Gastroesophageal sphincter (tissue), 4 donors: Measurements from ENCODE around the gene CACNA1C. TPM values are rescaled to one million over a fixed set of nuclear protein-coding genes. Genes with fewer than 3 reads are reported as not detected.

ENCODE experiments used
- ATAC-seq: fragments of 150-250 bp; one replicate; pipeline ENCODE4 v1.9.1; 2016; ENCODE audit warnings: mild to moderate bottlenecking, moderate library complexity
- H3K27ac ChIP-seq, 4 donors: fragments of 200-600 bp; sonication (generic) in 3 of 4; 1 replicate in 3 of 4; 2 replicates in 1 of 4; pipeline ENCODE4 v1.5.1; 2016 to 2019
- H3K27me3 ChIP-seq: fragments of 200-600 bp; sonication (generic); one replicate; pipeline ENCODE4 v1.5.1; 2019
- H3K36me3 ChIP-seq, 2 donors: fragments of 200-600 bp; sonication (generic); one replicate each; pipeline ENCODE4 v1.5.1; 2019; ENCODE audit warnings: control low read depth in 1 of 2
- H3K4me1 ChIP-seq, 3 donors: fragments of 200-600 bp; sonication (generic); 1 replicate in 2 of 3; 2 replicates in 1 of 3; pipeline ENCODE4 v1.5.1; 2016 to 2019; ENCODE audit warnings: control low read depth in 2 of 3
- H3K4me3 ChIP-seq, 2 donors: fragments of 200-600 bp; sonication (generic); one replicate each; pipeline ENCODE4 v1.5.1; 2019; ENCODE audit warnings: mild to moderate bottlenecking in 1 of 2, moderate library complexity in 1 of 2
- H3K9me3 ChIP-seq, 3 donors: fragments of 200-600 bp; sonication (generic); one replicate each; pipeline ENCODE4 v1.5.1; 2017 to 2019; ENCODE audit warnings: control low read depth in 2 of 3
- CTCF ChIP-seq, 4 experiments: fragments of 200-600 bp in 2 of 4; fragments of 450-650 bp in 2 of 4; sonication (generic) in 1 of 4; IDR thresholded peaks; one replicate each; pipeline ENCODE4 v1.5.1; 2017 to 2019; ENCODE audit warnings: antibody characterized with exemption in 4 of 4, mild to moderate bottlenecking in 2 of 4, moderate library complexity in 2 of 4
- EP300 ChIP-seq: sonication (generic); formaldehyde crosslinking; IDR thresholded peaks from one replicate; pipeline ENCODE4 v1.6.1; 2017; ENCODE audit warnings: antibody characterized with exemption, mild to moderate bottlenecking
- POLR2A ChIP-seq, 2 donors: fragments of 450-650 bp; IDR thresholded peaks; one replicate each; pipeline ENCODE4 v1.6.1; 2017; ENCODE audit warnings: antibody characterized with exemption in 2 of 2, mild to moderate bottlenecking in 2 of 2, moderate library complexity in 1 of 2
- POLR2AphosphoS5 ChIP-seq: sonication (generic); formaldehyde crosslinking; IDR thresholded peaks from one replicate; pipeline ENCODE4 v1.6.1; 2017; ENCODE audit warnings: antibody characterized with exemption
- WGBS, 2 donors: methylation state at CpG; one replicate each; pipeline ENCODE4 v1.1.5; 2018; ENCODE audit warnings: low coverage in 1 of 2; 5-methylcytosine and 5-hydroxymethylcytosine counted together
- total RNA-seq, 4 donors: library from RNA; depleted of rRNA; stranded (reverse); fragments of >200 nt; gene quantifications; one replicate each; pipeline ENCODE4 v1.1.0, GENCODE V29; 2016

Gene CACNA1C
- total RNA-seq, 4 donors from 2014 or later = 22.9 to 96.2 (median 41.4) TPM

DNA sequence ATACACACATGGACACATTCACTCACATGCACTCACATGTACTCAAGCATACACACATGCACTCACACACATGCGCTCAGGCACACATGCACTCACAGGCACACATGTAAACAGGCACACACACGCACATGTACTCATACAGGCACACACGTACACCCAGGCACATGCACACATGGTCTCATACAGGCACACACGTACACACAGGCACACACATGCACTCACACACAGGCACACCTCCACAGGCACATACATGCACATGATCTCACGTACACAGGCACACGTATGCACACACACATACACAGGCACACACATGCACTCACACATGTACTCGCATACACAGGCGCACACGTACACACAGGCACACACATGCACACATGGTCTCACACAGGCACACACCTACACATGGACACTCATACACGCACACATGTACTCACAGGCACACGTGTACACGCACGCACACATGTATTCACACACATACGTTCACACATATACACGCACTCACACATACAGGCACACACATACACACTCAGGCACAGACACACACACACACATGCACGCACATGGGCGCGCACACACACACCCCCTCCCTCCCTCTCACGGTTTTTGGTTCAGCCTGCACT, 138.9 kb downstream of the CACNA1C start:
- Histone ChIP-seq H3K9me3 (no peaks in the 10 kb centered on the region), H3K4me1 (peaks cover 0 to 31% (median 3%) of the 10 kb centered on the region in 3 donors), H3K4me3 (no peak overlapping the region), H3K27ac (no peak overlapping the region), H3K27me3 (no peaks in the 10 kb centered on the region), H3K36me3 (peaks cover 0 to 4% of the 10 kb centered on the region in 2 donors)
- WGBS, 2 donors = 86 to 92% methylated on average over 13 to 16 of the region's 19 CpGs
- no peak for ATAC-seq
- no peak for TF ChIP-seq POLR2AphosphoS5

GRCh38 chr12:2192231-2192630, 139.4 kb downstream of the CACNA1C start:
- H3K4me3 ChIP-seq = no peak overlapping the region
- peaks cover 0 to 33% (median 3%) of the 10 kb centered on the region in 3 donors for H3K4me1 ChIP-seq
- H3K9me3 ChIP-seq = no peaks in the 10 kb centered on the region
- H3K36me3 ChIP-seq = peaks cover 0 to 4% of the 10 kb centered on the region in 2 donors
- no peaks in the 10 kb centered on the region for H3K27me3 ChIP-seq
- TF ChIP-seq CTCF (IDR thresholded peaks at IDR 0.05) = no peak
- no peak for TF ChIP-seq POLR2A (IDR thresholded peaks at IDR 0.05)
- WGBS, 2 donors = 71 to 85% methylated on average over 1 to 10 of the region's 10 CpGs
- H3K27ac ChIP-seq = no peak overlapping the region
- ATAC-seq = no peak

- 67 to 73% methylated on average over 3 to 4 of the region's 4 CpGs for WGBS, 2 donors
- H3K27ac ChIP-seq = peak overlapping the region in 3 of 4 donors; percentile 39 to 76 (median 74)
- H3K27me3 ChIP-seq = no peaks in the 10 kb centered on the region
- H3K4me1 ChIP-seq = peaks cover 3 to 49% (median 4%) of the 10 kb centered on the region in 3 donors
- ATAC-seq = no peak
- TF ChIP-seq EP300 (no peak), POLR2AphosphoS5 (no peak), CTCF (IDR thresholded peaks at IDR 0.05) (no peak), POLR2A (IDR thresholded peaks at IDR 0.05) (no peak)
- H3K9me3 ChIP-seq = no peaks in the 10 kb centered on the region
- no peak overlapping the region for H3K4me3 ChIP-seq
- H3K36me3 ChIP-seq = peaks cover 0 to 4% of the 10 kb centered on the region in 2 donors
Observed at GRCh38 chr12:2194060-2194459, 141.3 kb downstream of the CACNA1C start.

GRCh38 chr12:2194571-2194970, 141.8 kb downstream of the CACNA1C start:
- TF ChIP-seq POLR2A (IDR thresholded peaks at IDR 0.05) (no peak), POLR2AphosphoS5 (no peak), CTCF (IDR thresholded peaks at IDR 0.05) (no peak), EP300 (no peak)
- Histone ChIP-seq H3K4me3 (no peak overlapping the region), H3K36me3 (peaks cover 0 to 4% of the 10 kb centered on the region in 2 donors), H3K9me3 (no peaks in the 10 kb centered on the region), H3K4me1 (peaks cover 3 to 49% (median 4%) of the 10 kb centered on the region in 3 donors), H3K27me3 (no peaks in the 10 kb centered on the region), H3K27ac (peak overlapping the region in 3 of 4 donors; percentile 22 to 76 (median 74))
- no peak for ATAC-seq
- 17 to 43% methylated on average over 1 to 3 of the region's 4 CpGs for WGBS, 2 donors

- H3K27ac ChIP-seq = peak overlapping the region in 3 of 4 donors; percentile 22 to 76 (median 74)
- H3K27me3 ChIP-seq = no peaks in the 10 kb centered on the region
- no peak overlapping the region for H3K4me3 ChIP-seq
- H3K9me3 ChIP-seq = no peaks in the 10 kb centered on the region
- 81 to 100% methylated on average over 2 to 5 of the region's 5 CpGs for WGBS, 2 donors
- peaks cover 0 to 4% of the 10 kb centered on the region in 2 donors for H3K36me3 ChIP-seq
- no peak for TF ChIP-seq POLR2AphosphoS5
- TF ChIP-seq EP300 = no peak
- no peak for TF ChIP-seq CTCF (IDR thresholded peaks at IDR 0.05)
- no peak for TF ChIP-seq POLR2A (IDR thresholded peaks at IDR 0.05)
- ATAC-seq = no peak
- peaks cover 3 to 49% (median 4%) of the 10 kb centered on the region in 3 donors for H3K4me1 ChIP-seq
Observed at GRCh38 chr12:2195085-2195484, 142.3 kb downstream of the CACNA1C start.
